NCI-H1105 treated with DMSO at 0.1 percent for 48 hours (cell line): ENCODE data around the gene TUBB8.
"Not testable (repeated sequence)": the region's sequence is repeated elsewhere in the genome, so short reads cannot be mapped to it uniquely, and the experiment has no call there.

Source experiments
- DNase-seq: peaks from one replicate; lab custom pipeline; 2025; lab: John Stamatoyannopoulos, UW

Gene TUBB8

DNA sequence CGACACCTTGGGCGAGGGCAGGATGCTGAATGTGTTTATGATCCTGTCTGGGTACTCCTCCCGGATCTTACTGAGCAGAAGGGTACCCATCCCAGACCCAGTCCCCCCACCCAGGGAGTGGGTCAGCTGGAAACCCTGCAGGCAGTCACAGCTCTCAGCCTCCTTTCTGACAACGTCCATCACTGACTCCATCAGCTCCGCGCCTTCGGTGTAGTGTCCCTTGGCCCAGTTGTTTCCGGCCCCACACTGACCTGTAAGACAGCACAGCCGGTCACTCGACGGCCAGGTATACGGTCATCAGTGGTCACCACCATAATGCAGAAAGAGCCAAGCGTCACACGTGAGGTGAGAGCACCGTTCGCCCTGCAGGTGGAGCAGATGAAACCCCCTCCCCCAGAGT is 1.2 kb downstream of the TUBB8 start:
- not testable (repeated sequence) for DNase-seq

DNA sequence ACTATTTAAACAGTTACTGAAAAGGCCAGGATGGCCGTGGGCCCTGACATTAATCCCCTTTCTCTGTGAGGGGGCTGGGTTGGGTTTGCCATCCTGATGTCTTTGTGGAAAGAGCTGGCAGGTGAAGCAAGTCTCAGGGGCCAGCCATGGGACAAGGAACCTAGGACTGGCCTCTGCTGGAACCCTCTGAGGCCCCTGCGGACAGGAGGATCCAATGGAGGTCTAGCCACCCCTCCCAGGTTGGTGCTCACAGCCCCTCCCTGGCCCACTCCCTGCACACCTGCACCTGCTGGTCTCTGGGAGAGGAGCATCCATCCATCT is 35.8 kb downstream of the TUBB8 start:
- DNase-seq: not testable (repeated sequence)

DNA sequence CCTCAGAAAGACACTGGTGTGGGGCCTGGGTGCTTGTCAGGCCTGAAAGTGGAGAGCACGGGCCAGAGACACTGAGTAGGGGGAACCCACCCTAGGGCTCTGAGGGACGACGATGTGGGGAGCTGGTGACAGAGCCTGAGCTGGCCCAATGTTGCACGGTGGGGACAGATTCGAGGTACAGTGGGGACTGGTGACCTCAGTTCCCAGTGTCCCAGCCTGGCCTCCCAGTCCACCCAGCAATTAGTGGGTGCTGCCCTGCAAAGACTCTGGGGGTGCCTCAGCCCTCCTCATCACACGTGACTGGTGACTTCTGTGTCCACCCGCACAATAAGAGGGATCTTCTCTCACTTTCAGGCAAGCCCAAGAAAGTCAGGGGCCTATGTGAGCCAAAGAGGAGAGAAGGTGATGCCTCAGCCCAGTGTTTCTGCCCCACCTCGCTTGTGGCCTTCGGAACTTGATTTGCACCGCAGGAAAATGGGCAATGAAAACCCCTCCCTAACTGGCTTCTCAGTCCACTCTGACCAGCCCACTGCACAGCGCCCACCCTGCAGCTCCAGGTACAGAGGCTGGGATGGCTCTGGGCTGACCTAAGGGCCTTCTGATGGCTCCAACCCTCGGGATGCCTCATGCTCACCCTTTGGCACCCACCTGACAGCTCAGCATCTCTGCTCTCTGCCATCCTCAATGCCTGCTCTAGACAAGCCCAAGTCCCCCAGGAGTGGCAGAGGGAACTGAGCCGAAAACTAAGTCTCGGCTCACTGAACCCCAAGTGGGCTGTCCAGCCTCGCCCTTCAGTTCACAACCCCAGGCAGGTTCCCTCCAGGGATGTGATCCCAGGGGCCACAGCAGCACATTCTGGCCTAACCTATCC is 36.4 kb downstream of the TUBB8 start:
- DNase-seq: not testable (repeated sequence)

- not testable (repeated sequence) for DNase-seq
These were observed 37.8 kb downstream of the TUBB8 start for GRCh38 chr10:11260-11659.

DNA sequence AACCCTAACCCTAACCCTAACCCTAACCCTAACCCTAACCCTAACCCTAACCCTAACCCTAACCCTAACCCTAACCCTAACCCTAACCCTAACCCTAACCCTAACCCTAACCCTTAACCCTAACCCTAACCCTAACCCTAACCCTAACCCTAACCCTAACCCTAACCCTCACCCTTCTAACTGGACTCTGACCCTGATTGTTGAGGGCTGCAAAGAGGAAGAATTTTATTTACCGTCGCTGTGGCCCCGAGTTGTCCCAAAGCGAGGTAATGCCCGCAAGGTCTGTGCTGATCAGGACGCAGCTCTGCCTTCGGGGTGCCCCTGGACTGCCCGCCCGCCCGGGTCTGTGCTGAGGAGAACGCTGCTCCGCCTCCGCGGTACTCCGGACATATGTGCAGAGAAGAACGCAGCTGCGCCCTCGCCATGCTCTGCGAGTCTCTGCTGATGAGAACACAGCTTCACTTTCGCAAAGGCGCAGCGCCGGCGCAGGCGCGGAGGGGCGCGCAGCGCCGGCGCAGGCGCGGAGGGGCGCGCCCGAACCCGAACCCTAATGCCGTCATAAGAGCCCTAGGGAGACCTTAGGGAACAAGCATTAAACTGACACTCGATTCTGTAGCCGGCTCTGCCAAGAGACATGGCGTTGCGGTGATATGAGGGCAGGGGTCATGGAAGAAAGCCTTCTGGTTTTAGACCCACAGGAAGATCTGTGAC is 38.7 kb downstream of the TUBB8 start:
- not testable (repeated sequence) for DNase-seq
